SK-N-MC (cell line): ENCODE data around the gene SWSAP1.

Experiments used
- DNase-seq: peaks from one replicate; pipeline ENCODE4 v3.0.0-alpha.2; 2011; ENCODE audit warnings: low read depth, low spot score
- H3K27ac ChIP-seq: fragments of 200-600 bp; sonication (generic); 2 replicates; pipeline ENCODE4 v1.5.1; 2016; ENCODE audit warnings: mixed run types
- H3K36me3 ChIP-seq: fragments of 200-600 bp; sonication (generic); 2 replicates; pipeline ENCODE4 v1.6.1; 2017; ENCODE audit warnings: antibody characterized with exemption, low read length, mixed read lengths; ENCODE audit not compliant: insufficient read depth
- H3K4me3 ChIP-seq: fragments of 200-600 bp; sonication (generic); 2 replicates; pipeline ENCODE4 v1.5.1; 2016
- H3K9ac ChIP-seq: fragments of 200-600 bp; sonication (generic); 2 replicates; pipeline ENCODE4 v1.8.0; 2017; ENCODE audit warnings: mixed run types, mixed read lengths; ENCODE audit not compliant: insufficient read length
- H3K9me3 ChIP-seq: fragments of 200-600 bp; sonication (generic); 2 replicates; pipeline ENCODE4 v1.6.1; 2017; ENCODE audit warnings: low read depth, mild to moderate bottlenecking, antibody characterized with exemption, low read length, moderate library complexity, mixed read lengths
- EZH2 ChIP-seq: fragments of 200-600 bp; sonication (generic); IDR thresholded peaks from one replicate; pipeline ENCODE4 v1.6.1; 2017; ENCODE audit warnings: antibody characterized with exemption
- FOXP2 ChIP-seq: optimal IDR thresholded peaks from 2 replicates; pipeline ENCODE3; 2011; ENCODE audit warnings: mild to moderate bottlenecking, moderate library complexity; ENCODE audit not compliant: insufficient read depth; ENCODE audit errors: extremely low read length, control extremely low read depth
- POLR2AphosphoS5 ChIP-seq: IDR thresholded peaks from 2 replicates; pipeline ENCODE4 v1.6.1; 2012; ENCODE audit warnings: mild to moderate bottlenecking, low read depth, low read length, borderline replicate concordance

Gene SWSAP1

GRCh38 chr19:11361771-11362731, 12.4 kb upstream of the SWSAP1 start:
- no peak overlapping the region for H3K4me3 ChIP-seq

GRCh38 chr19:11363881-11364280, 10.6 kb upstream of the SWSAP1 start:
- H3K9ac ChIP-seq = no peak overlapping the region
- no peaks in the 10 kb centered on the region for H3K9me3 ChIP-seq
- TF ChIP-seq EZH2 (no peak), FOXP2 (no peak), POLR2AphosphoS5 (no peak)
- H3K27ac ChIP-seq = no peak overlapping the region
- H3K36me3 ChIP-seq = no peaks in the 10 kb centered on the region
- H3K4me3 ChIP-seq = no peak overlapping the region
- DNase-seq = no peak

More at GRCh38 chr19:11361771-11362731, 12.4 kb upstream of the SWSAP1 start:
- DNase-seq = no peak
- Histone ChIP-seq H3K9me3 (no peaks in the 10 kb centered on the region), H3K36me3 (no peaks in the 10 kb centered on the region), H3K27ac (no peak overlapping the region), H3K9ac (no peak overlapping the region)
- TF ChIP-seq POLR2AphosphoS5 (no peak), EZH2 (no peak), FOXP2 (no peak)

GRCh38 chr19:11364296-11364904, 10.1 kb upstream of the SWSAP1 start:
- H3K36me3 ChIP-seq = no peaks in the 10 kb centered on the region
- DNase-seq = no peak
- no peak overlapping the region for H3K27ac ChIP-seq
- TF ChIP-seq FOXP2 (no peak), EZH2 (no peak), POLR2AphosphoS5 (no peak)
- H3K9me3 ChIP-seq = no peaks in the 10 kb centered on the region
- H3K4me3 ChIP-seq = no peak overlapping the region
- no peak overlapping the region for H3K9ac ChIP-seq

GRCh38 chr19:11364935-11365334, 9.5 kb upstream of the SWSAP1 start:
- H3K36me3 ChIP-seq = no peaks in the 10 kb centered on the region
- H3K9me3 ChIP-seq = no peaks in the 10 kb centered on the region
- TF ChIP-seq EZH2 (no peak), POLR2AphosphoS5 (no peak), FOXP2 (no peak)
- no peak overlapping the region for H3K27ac ChIP-seq
- H3K9ac ChIP-seq = no peak overlapping the region
- no peak overlapping the region for H3K4me3 ChIP-seq
- no peak for DNase-seq

GRCh38 chr19:11365557-11366117, 8.8 kb upstream of the SWSAP1 start:
- no peak overlapping the region for H3K9ac ChIP-seq
- no peak overlapping the region for H3K27ac ChIP-seq
- no peaks in the 10 kb centered on the region for H3K9me3 ChIP-seq
- TF ChIP-seq POLR2AphosphoS5 = no peak
- no peak for TF ChIP-seq FOXP2
- TF ChIP-seq EZH2 = no peak
- no peak overlapping the region for H3K4me3 ChIP-seq
- no peaks in the 10 kb centered on the region for H3K36me3 ChIP-seq
- DNase-seq = no peak

GRCh38 chr19:11367528-11367927, 6.9 kb upstream of the SWSAP1 start:
- H3K4me3 ChIP-seq = no peak overlapping the region
- TF ChIP-seq EZH2 (no peak), POLR2AphosphoS5 (no peak), FOXP2 (no peak)
- no peak for DNase-seq
- H3K9me3 ChIP-seq = no peaks in the 10 kb centered on the region
- no peak overlapping the region for H3K9ac ChIP-seq
- H3K27ac ChIP-seq = no peak overlapping the region
- H3K36me3 ChIP-seq = no peaks in the 10 kb centered on the region

GRCh38 chr19:11370744-11371143, 3.7 kb upstream of the SWSAP1 start:
- Histone ChIP-seq H3K4me3 (no peak overlapping the region), H3K36me3 (no peaks in the 10 kb centered on the region), H3K9ac (no peak overlapping the region), H3K9me3 (no peaks in the 10 kb centered on the region), H3K27ac (no peak overlapping the region)
- DNase-seq = no peak
- TF ChIP-seq FOXP2 (no peak), POLR2AphosphoS5 (no peak), EZH2 (no peak)
